Suppressor macrophage (primary cell): ENCODE data around the gene RTN4R.

ENCODE experiments used
- DNase-seq, 4 experiments: peaks; one replicate each; pipeline ENCODE4 v3.0.0-alpha.2; 2020 to 2022

Gene RTN4R

GRCh38 chr22:20198557-20199319 is 69.4 kb downstream of the RTN4R start:
- DNase-seq, result no peak

GRCh38 chr22:20197407-20198030 is 70.6 kb downstream of the RTN4R start:
- no peak for DNase-seq

- no peak for DNase-seq
Observed at GRCh38 chr22:20196094-20196842, 71.8 kb downstream of the RTN4R start.

DNA sequence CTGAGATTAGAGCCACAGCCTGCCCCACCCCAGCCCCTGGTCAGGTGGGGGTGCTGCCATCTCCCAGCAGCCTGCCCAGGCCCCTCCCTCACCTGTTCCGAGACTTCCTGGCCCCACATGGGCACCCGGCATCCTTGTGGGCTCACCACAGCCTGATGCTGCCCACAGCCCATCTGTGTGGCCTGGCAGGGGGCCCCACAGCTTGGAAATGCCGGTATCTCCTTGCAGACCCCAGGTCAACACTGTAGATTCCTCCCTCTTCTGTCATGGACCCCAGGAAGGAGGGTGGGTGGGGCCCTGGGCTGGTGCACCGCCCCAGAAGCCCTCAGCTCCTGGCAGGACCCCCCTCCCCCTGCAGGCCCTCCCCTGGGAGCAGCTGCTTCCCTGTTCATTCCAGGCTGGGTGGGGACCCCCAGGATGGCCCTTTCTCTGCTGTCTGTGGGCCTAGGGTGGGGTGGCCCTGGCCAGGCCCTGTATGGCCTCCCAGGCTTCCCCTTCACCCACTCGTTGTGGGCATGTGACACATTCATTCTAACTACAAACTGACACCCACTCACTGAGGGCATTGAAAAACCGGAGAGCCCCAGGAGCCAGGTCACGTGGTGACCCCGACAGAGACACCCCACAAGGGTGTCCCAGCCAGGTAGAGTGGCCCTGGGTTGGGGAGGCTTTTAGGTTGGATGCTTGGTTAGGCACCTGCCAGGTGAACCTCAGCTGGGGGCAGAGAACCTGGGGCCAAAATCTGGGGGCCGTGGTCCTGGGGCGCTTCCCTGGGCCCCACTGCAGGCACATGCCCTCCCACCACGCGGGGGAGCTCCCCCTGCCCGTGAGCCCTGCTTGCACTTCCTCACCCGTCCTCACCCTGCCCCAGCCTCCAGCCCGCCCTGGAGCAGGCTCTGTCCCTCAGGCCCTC is 73.2 kb downstream of the RTN4R start:
- DNase-seq, result peak; percentile 46 to 75 (median 73)

GRCh38 chr22:20193761-20194494 is 74.2 kb downstream of the RTN4R start:
- DNase-seq, result no peak

GRCh38 chr22:20192972-20193760 is 75.0 kb downstream of the RTN4R start:
- DNase-seq, result no peak

DNA sequence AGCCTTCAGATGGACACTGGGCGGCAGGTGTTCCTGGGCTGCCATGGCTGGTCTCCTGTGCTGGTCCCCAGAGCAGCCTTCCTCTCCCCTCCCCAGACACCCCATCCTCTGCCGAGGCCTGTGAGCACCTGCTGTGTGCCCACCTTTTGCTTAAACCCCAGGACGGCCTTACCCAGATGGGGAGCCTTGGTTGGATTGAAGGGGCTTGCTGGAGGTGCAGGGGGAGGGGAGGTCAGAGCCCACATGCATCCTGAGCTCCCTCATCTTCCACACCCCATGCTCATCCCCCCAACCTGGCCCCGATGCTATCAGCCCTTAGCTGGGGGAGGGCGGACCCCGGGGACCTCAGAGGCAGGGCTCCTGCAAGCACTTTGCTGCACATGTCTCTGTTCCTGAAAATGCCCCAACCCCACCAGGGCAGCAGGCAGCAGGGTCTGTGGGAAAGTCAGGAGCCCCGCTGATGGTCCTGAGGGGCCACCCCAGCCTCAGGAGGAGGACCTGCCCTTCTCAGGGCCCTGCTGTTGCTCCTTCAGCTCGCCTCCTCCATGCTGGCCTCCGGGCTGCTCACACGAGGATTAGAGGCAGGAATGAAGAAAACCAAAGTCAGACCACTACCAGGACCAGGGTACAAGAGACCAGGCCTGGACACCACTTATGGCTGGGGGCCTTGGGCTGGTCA is 75.7 kb downstream of the RTN4R start:
- no peak for DNase-seq

GRCh38 chr22:20191803-20192202 is 76.3 kb downstream of the RTN4R start:
- DNase-seq, result no peak
